ENCODE data around the gene SLC35E3. TPM values are rescaled to one million over a fixed set of nuclear protein-coding genes. Genes with fewer than 3 reads are reported as not detected.
A peak's percentile ranks its signal among the peaks of the same experiment; 100 is the strongest.

SLC35E3 gene
- polyA plus RNA-seq, 1 of the 3 experiments (the other 2 are of a cell fraction), result 5.7 TPM

DNA sequence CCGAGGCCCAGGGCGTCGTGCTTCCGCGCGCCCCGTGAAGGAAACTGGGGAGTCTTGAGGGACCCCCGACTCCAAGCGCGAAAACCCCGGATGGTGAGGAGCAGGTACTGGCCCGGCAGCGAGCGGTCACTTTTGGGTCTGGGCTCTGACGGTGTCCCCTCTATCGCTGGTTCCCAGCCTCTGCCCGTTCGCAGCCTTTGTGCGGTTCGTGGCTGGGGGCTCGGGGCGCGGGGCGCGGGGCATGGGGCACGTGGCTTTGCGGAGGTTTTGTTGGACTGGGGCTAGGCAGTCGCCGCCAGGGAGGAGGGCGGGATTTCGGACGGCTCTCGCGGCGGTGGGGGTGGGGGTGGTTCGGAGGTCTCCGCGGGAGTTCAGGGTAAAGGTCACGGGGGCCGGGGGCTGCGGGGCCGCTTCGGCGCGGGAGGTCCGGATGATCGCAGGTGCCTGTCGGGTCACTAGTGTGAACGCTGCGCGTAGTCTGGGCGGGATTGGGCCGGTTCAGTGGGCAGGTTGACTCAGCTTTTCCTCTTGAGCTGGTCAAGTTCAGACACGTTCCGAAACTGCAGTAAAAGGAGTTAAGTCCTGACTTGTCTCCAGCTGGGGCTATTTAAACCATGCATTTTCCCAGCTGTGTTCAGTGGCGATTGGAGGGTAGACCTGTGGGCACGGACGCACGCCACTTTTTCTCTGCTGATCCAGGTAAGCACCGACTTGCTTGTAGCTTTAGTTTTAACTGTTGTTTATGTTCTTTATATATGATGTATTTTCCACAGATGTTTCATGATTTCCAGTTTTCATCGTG, 62.6 kb downstream of the SLC35E3 start:
- peak overlapping the region; percentile 99 for H3K9ac ChIP-seq
- no peaks in the 10 kb centered on the region for H3K9me2 ChIP-seq
- DNase-seq, result peak; percentile 81
- H3K79me2 ChIP-seq (ENCODE audit: insufficient read depth), result peaks cover 56% of the 10 kb centered on the region
- peaks cover 44% of the 10 kb centered on the region for H3F3A ChIP-seq (replicated peaks; ENCODE audit: insufficient read depth)
- peak overlapping the region; percentile 96 to 98 for H3K27ac ChIP-seq (ENCODE audit: low read depth in 2 of 2, low read length in 1 of 2)
- peaks cover 27 to 43% of the 10 kb centered on the region in 2 experiments for H3K36me3 ChIP-seq (replicated peaks in 1 of 2; ENCODE audit: control insufficient read depth in 1 of 2, insufficient read depth in 2 of 2, low read length in 1 of 2)
- no peaks in the 10 kb centered on the region for H3K27me3 ChIP-seq (ENCODE audit: insufficient read depth)
- peak overlapping the region; percentile 89 for H2AFZ ChIP-seq (ENCODE audit: low read depth)
- peak overlapping the region; percentile 94 for H3K4me2 ChIP-seq
- peaks cover 41% of the 10 kb centered on the region for H4K20me1 ChIP-seq (ENCODE audit: insufficient read depth)
- H3K4me3 ChIP-seq (ENCODE audit: low read depth in 2 of 2, low read length in 1 of 2), result peak overlapping the region; percentile 82 to 99
- POLR2A ChIA-PET, result interaction anchor here (0.6 to 2.8 kb wide), 4 partner anchors 12 to 62 kb away, joined by 3 to 21 read pairs (median 4); partner anchors contain the start of gene SLC35E3
- H3K4me1 ChIP-seq (ENCODE audit: control insufficient read depth in 1 of 2, insufficient read depth in 2 of 2, low read depth in 1 of 2, low read length in 1 of 2), result peaks cover 2 to 6% of the 10 kb centered on the region in 2 experiments; a peak in 3 of 4 replicates
- no peaks in the 10 kb centered on the region; the same call in 1 of the 2 replicates for H3K9me3 ChIP-seq
- WGBS (ENCODE audit: low lambda C conversion rate), result 4% methylated on average over 28 of the region's 61 CpGs
- CTCF ChIA-PET, result interaction anchor here (0.8 to 3.2 kb wide), 8 partner anchors 9 to 500 kb away, joined by 3 to 17 read pairs (median 4); partner anchors contain the start of gene SLC35E3
- TF ChIP-seq ELF1 (IDR thresholded peaks at IDR 0.05), result no peak
- TF ChIP-seq SMC3 (IDR thresholded peaks at IDR 0.05; ENCODE audit: low read depth, low read length), result no peak
- TF ChIP-seq POLR2AphosphoS5 (IDR thresholded peaks at IDR 0.05; ENCODE audit: low read depth, low read length), result peak; percentile 98
- no peak for TF ChIP-seq EZH2phosphoT487 (IDR thresholded peaks at IDR 0.05; ENCODE audit: borderline replicate concordance, low read depth)
- 0 out of 2 replicates have a peak, but pooled peaks have one; percentile 14 for TF ChIP-seq NFIC (IDR thresholded peaks at IDR 0.05; ENCODE audit: borderline replicate concordance)
- TF ChIP-seq, protein P1, sequence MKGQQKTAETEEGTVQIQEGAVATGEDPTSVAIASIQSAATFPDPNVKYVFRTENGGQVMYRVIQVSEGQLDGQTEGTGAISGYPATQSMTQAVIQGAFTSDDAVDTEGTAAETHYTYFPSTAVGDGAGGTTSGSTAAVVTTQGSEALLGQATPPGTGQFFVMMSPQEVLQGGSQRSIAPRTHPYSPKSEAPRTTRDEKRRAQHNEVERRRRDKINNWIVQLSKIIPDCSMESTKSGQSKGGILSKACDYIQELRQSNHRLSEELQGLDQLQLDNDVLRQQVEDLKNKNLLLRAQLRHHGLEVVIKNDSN (IDR thresholded peaks at IDR 0.05; ENCODE audit: borderline replicate concordance, low read depth), result no peak; the same call in 1 of the 2 replicates
- TF ChIP-seq, protein P2, sequence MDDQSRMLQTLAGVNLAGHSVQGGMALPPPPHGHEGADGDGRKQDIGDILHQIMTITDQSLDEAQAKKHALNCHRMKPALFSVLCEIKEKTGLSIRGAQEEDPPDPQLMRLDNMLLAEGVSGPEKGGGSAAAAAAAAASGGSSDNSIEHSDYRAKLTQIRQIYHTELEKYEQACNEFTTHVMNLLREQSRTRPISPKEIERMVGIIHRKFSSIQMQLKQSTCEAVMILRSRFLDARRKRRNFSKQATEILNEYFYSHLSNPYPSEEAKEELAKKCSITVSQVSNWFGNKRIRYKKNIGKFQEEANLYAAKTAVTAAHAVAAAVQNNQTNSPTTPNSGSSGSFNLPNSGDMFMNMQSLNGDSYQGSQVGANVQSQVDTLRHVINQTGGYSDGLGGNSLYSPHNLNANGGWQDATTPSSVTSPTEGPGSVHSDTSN (IDR thresholded peaks at IDR 0.05), result peak; percentile 40; the same call in 1 of the 2 replicates
- peak; percentile 66 for TF ChIP-seq TCF12 (IDR thresholded peaks at IDR 0.05)
- TF ChIP-seq, protein P3, sequence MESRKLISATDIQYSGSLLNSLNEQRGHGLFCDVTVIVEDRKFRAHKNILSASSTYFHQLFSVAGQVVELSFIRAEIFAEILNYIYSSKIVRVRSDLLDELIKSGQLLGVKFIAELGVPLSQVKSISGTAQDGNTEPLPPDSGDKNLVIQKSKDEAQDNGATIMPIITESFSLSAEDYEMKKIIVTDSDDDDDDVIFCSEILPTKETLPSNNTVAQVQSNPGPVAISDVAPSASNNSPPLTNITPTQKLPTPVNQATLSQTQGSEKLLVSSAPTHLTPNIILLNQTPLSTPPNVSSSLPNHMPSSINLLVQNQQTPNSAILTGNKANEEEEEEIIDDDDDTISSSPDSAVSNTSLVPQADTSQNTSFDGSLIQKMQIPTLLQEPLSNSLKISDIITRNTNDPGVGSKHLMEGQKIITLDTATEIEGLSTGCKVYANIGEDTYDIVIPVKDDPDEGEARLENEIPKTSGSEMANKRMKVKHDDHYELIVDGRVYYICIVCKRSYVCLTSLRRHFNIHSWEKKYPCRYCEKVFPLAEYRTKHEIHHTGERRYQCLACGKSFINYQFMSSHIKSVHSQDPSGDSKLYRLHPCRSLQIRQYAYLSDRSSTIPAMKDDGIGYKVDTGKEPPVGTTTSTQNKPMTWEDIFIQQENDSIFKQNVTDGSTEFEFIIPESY (IDR thresholded peaks at IDR 0.05; ENCODE audit: borderline replicate concordance, low read depth), result no peak
- TF ChIP-seq, protein P4, sequence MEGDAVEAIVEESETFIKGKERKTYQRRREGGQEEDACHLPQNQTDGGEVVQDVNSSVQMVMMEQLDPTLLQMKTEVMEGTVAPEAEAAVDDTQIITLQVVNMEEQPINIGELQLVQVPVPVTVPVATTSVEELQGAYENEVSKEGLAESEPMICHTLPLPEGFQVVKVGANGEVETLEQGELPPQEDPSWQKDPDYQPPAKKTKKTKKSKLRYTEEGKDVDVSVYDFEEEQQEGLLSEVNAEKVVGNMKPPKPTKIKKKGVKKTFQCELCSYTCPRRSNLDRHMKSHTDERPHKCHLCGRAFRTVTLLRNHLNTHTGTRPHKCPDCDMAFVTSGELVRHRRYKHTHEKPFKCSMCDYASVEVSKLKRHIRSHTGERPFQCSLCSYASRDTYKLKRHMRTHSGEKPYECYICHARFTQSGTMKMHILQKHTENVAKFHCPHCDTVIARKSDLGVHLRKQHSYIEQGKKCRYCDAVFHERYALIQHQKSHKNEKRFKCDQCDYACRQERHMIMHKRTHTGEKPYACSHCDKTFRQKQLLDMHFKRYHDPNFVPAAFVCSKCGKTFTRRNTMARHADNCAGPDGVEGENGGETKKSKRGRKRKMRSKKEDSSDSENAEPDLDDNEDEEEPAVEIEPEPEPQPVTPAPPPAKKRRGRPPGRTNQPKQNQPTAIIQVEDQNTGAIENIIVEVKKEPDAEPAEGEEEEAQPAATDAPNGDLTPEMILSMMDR (IDR thresholded peaks at IDR 0.05), result no peak; the same call in 1 of the 2 replicates
- TF ChIP-seq, protein P5, sequence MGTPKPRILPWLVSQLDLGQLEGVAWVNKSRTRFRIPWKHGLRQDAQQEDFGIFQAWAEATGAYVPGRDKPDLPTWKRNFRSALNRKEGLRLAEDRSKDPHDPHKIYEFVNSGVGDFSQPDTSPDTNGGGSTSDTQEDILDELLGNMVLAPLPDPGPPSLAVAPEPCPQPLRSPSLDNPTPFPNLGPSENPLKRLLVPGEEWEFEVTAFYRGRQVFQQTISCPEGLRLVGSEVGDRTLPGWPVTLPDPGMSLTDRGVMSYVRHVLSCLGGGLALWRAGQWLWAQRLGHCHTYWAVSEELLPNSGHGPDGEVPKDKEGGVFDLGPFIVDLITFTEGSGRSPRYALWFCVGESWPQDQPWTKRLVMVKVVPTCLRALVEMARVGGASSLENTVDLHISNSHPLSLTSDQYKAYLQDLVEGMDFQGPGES (IDR thresholded peaks at IDR 0.05; ENCODE audit: low read depth, low read length), result no peak
- TF ChIP-seq TEAD4 (IDR thresholded peaks at IDR 0.05; ENCODE audit: borderline replicate concordance, insufficient read depth), result no peak
- TF ChIP-seq RXRA (IDR thresholded peaks at IDR 0.05; ENCODE audit: borderline replicate concordance, low read depth), result no peak; the same call in 1 of the 2 replicates
- TF ChIP-seq EP300 (IDR thresholded peaks at IDR 0.05; ENCODE audit: borderline replicate concordance in 1 of 2, low read depth in 1 of 2, low read length in 1 of 2), result no peak
- TF ChIP-seq CHD2 (IDR thresholded peaks at IDR 0.05; ENCODE audit: low read length, partially characterized antibody), result no peak
- TF ChIP-seq, protein P6, sequence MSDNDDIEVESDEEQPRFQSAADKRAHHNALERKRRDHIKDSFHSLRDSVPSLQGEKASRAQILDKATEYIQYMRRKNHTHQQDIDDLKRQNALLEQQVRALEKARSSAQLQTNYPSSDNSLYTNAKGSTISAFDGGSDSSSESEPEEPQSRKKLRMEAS (IDR thresholded peaks at IDR 0.05; ENCODE audit: low read depth), result peak; percentile 89
- no peak for TF ChIP-seq FOXM1 (IDR thresholded peaks at IDR 0.05; ENCODE audit: low read depth)
- no peak for TF ChIP-seq RFX5 (IDR thresholded peaks at IDR 0.05; ENCODE audit: low read length)
- no peak for TF ChIP-seq MEF2A (IDR thresholded peaks at IDR 0.05; ENCODE audit: borderline replicate concordance, low read depth)
- peak; percentile 32; the same call in 1 of the 2 replicates for TF ChIP-seq FOSL2 (IDR thresholded peaks at IDR 0.05; ENCODE audit: borderline replicate concordance, low read depth)
- TF ChIP-seq JUND (IDR thresholded peaks at IDR 0.05), result no peak
- TF ChIP-seq FOXJ3 (CRISPR knock-in tag; IDR thresholded peaks at IDR 0.05), result no peak
- no peak for TF ChIP-seq GABPA (IDR thresholded peaks at IDR 0.05; ENCODE audit: low read depth)
- TF ChIP-seq GATA2 (CRISPR knock-in tag; IDR thresholded peaks at IDR 0.05), result no peak
- TF ChIP-seq MXI1 (IDR thresholded peaks at IDR 0.05; ENCODE audit: low read depth, low read length), result peak; percentile 83
- TF ChIP-seq TAF1 (IDR thresholded peaks at IDR 0.05; ENCODE audit: borderline replicate concordance, low read depth, low read length), result peak; percentile 87
